Stimulated activated naive CD4-positive, alpha-beta T cell (primary cell): Measurements from ENCODE around the gene CBX1.
"Not testable (repeated sequence)": the region's sequence is repeated elsewhere in the genome, so short reads cannot be mapped to it uniquely, and the experiment has no call there.

Experiments
- DNase-seq, 6 experiments: peaks; one replicate each; lab custom pipeline; 2025; lab: John Stamatoyannopoulos, UW

Gene CBX1

GRCh38 chr17:48072811-48073210, 28.5 kb downstream of the CBX1 start:
- not testable (repeated sequence) for DNase-seq

- no peak for DNase-seq
Measured at GRCh38 chr17:48071654-48072053, 29.6 kb downstream of the CBX1 start.

GRCh38 chr17:48070195-48070594, 31.1 kb downstream of the CBX1 start:
- no peak for DNase-seq

- no peak for DNase-seq
Measured at GRCh38 chr17:48068491-48068961, 32.8 kb downstream of the CBX1 start.

- DNase-seq: not testable (repeated sequence)
Measured at GRCh38 chr17:48067808-48068207, 33.5 kb downstream of the CBX1 start.

GRCh38 chr17:48067245-48067644, 34.0 kb downstream of the CBX1 start:
- no peak for DNase-seq

- DNase-seq: no peak
Measured at GRCh38 chr17:48066656-48067055, 34.6 kb downstream of the CBX1 start.

- no peak for DNase-seq
Measured at GRCh38 chr17:48066192-48066591, 35.1 kb downstream of the CBX1 start.

GRCh38 chr17:48064638-48065037, 36.6 kb downstream of the CBX1 start:
- no peak for DNase-seq

GRCh38 chr17:48062273-48062672, 39.0 kb downstream of the CBX1 start:
- DNase-seq: no peak

GRCh38 chr17:48060249-48060648, 41.0 kb downstream of the CBX1 start:
- DNase-seq: no peak

- DNase-seq: no peak
Measured at GRCh38 chr17:48059125-48059668, 42.1 kb downstream of the CBX1 start.

- no peak for DNase-seq
Measured at GRCh38 chr17:48058393-48059124, 42.7 kb downstream of the CBX1 start.

- no peak for DNase-seq
Measured at GRCh38 chr17:48057626-48058025, 43.7 kb downstream of the CBX1 start.

- DNase-seq: no peak
Measured at GRCh38 chr17:48056879-48057278, 44.4 kb downstream of the CBX1 start.

GRCh38 chr17:48056246-48056745, 45.0 kb downstream of the CBX1 start:
- no peak for DNase-seq

- DNase-seq: no peak
Measured at GRCh38 chr17:48055531-48056245, 45.6 kb downstream of the CBX1 start.

- DNase-seq: no peak
Measured at GRCh38 chr17:48054238-48055185, 46.8 kb downstream of the CBX1 start.

GRCh38 chr17:48053758-48054237, 47.5 kb downstream of the CBX1 start:
- DNase-seq: no peak

GRCh38 chr17:48052956-48053757, 48.1 kb downstream of the CBX1 start:
- DNase-seq: no peak
